H1 (cell line): ENCODE measurements around the gene INF2. TPM values are rescaled to one million over a fixed set of nuclear protein-coding genes. Genes with fewer than 3 reads are reported as not detected.

Experiments
- CTCF ChIA-PET: fragments of 300-600 bp; sonication (Branson Sonifier 250); formaldehyde crosslinking; loops from one replicate; lab custom pipeline; 2021; ENCODE audit not compliant: partially characterized antibody; lab: Charles Lee
- POLR2A ChIA-PET: fragments of 300-600 bp; sonication (Branson Sonifier 250); formaldehyde crosslinking; loops from one replicate; lab custom pipeline; 2021; ENCODE audit warnings: inconsistent platforms; ENCODE audit not compliant: partially characterized antibody; lab: Charles Lee
- DNase-seq, 2 experiments: peaks; one replicate each; pipeline versions ENCODE4 v3.0.0 to v3.0.0-alpha.2; 2010 to 2022; ENCODE audit warnings: low spot score in 2 of 2, low read depth in 1 of 2, mixed read lengths in 1 of 2
- FAIRE-seq: peaks from 2 replicates; lab custom pipeline; 2011; peaks lifted over from hg19 to GRCh38; lab: Jason Lieb, UNC
- H2AFZ ChIP-seq: 2 replicates; pipeline ENCODE4 v1.8.1; 2012; ENCODE audit warnings: low read length, inconsistent platforms
- H2AK5ac ChIP-seq: 2 replicates; pipeline ENCODE4 v1.6.1; 2013; ENCODE audit warnings: low read depth, low read length
- H2BK120ac ChIP-seq: replicated peaks from 2 replicates; pipeline ENCODE3; 2013; ENCODE audit warnings: low read depth, low read length, inconsistent platforms
- H2BK12ac ChIP-seq: 2 replicates; pipeline ENCODE4 v1.6.1; 2013; ENCODE audit warnings: low read depth, low read length
- H2BK15ac ChIP-seq: 2 replicates; pipeline ENCODE4 v1.6.1; 2013; ENCODE audit warnings: low read length
- H2BK20ac ChIP-seq: 2 replicates; pipeline ENCODE4 v1.6.1; 2013; ENCODE audit warnings: low read length
- H2BK5ac ChIP-seq: 2 replicates; pipeline ENCODE4 v1.6.1; 2013; ENCODE audit warnings: low read depth, low read length
- H3K14ac ChIP-seq: 2 replicates; pipeline ENCODE4 v1.6.1; 2013; ENCODE audit warnings: inconsistent platforms; ENCODE audit not compliant: insufficient read length
- H3K18ac ChIP-seq: 2 replicates; pipeline ENCODE4 v1.6.1; 2013; ENCODE audit warnings: low read length; ENCODE audit errors: extremely low read depth
- H3K23ac ChIP-seq: 2 replicates; pipeline ENCODE4 v1.6.1; 2013; ENCODE audit warnings: inconsistent platforms; ENCODE audit not compliant: insufficient read length
- H3K23me2 ChIP-seq: 2 replicates; pipeline ENCODE4 v1.6.1; 2013; ENCODE audit warnings: low read depth, low read length
- H3K27ac ChIP-seq: 2 replicates; pipeline ENCODE4 v1.6.1; 2011; ENCODE audit warnings: low read depth, low read length, inconsistent platforms
- H3K27me3 ChIP-seq, 4 experiments: replicated peaks in 1 of 4; 1 replicate in 1 of 4; 2 replicates in 3 of 4; pipeline versions ENCODE4 v1.6.1 to v1.8.1; 2011 to 2013; ENCODE audit warnings: low read length in 3 of 4, mild to moderate bottlenecking in 3 of 4, inconsistent platforms in 2 of 4, mixed read lengths in 2 of 4, moderate library complexity in 1 of 4; ENCODE audit not compliant: control insufficient read depth in 3 of 4, insufficient read depth in 3 of 4; ENCODE audit errors: extremely low read depth in 1 of 4
- H3K36me3 ChIP-seq, 4 experiments: 2 replicates each; pipeline versions ENCODE4 v1.6.1 to v1.8.1; 2011 to 2013; ENCODE audit warnings: mild to moderate bottlenecking in 4 of 4, low read length in 3 of 4, moderate library complexity in 2 of 4, control low read depth in 1 of 4, inconsistent platforms in 1 of 4; ENCODE audit not compliant: insufficient read depth in 4 of 4, control insufficient read depth in 2 of 4
- H3K4ac ChIP-seq: replicated peaks from 2 replicates; pipeline ENCODE3; 2013; ENCODE audit warnings: low read length, low read depth, mixed read lengths, inconsistent platforms; ENCODE audit not compliant: insufficient read length
- H3K4me1 ChIP-seq, 4 experiments: replicated peaks in 1 of 4; 1 replicate in 1 of 4; 2 replicates in 3 of 4; pipeline versions ENCODE4 v1.6.1 to v1.8.1; 2011 to 2013; ENCODE audit warnings: low read length in 3 of 4, inconsistent platforms in 2 of 4, mixed read lengths in 1 of 4; ENCODE audit not compliant: insufficient read depth in 4 of 4, control insufficient read depth in 3 of 4
- H3K4me2 ChIP-seq, 2 experiments: 2 replicates each; pipeline versions ENCODE4 v1.6.1 to v1.8.1; 2011 to 2013; ENCODE audit warnings: low read depth in 2 of 2, low read length in 2 of 2, control low read depth in 1 of 2, inconsistent platforms in 1 of 2, mild to moderate bottlenecking in 1 of 2; ENCODE audit not compliant: insufficient read depth in 1 of 2
- H3K4me3 ChIP-seq, 4 experiments: fragments of 200-600, 300-600 bp in 1 of 4; sonication (generic), shearing (Covaris generic), sonication (Bioruptor Twin) in 1 of 4; 2 replicates each; pipeline versions ENCODE4 v1.5.1 to v1.8.1; 2011 to 2016; ENCODE audit warnings: low read length in 4 of 4, low read depth in 3 of 4, control low read depth in 2 of 4, inconsistent platforms in 2 of 4, mild to moderate bottlenecking in 2 of 4, mixed read lengths in 1 of 4, moderate library complexity in 1 of 4; ENCODE audit not compliant: insufficient read depth in 2 of 4; ENCODE audit errors: extremely low read depth in 1 of 4
- H3K56ac ChIP-seq: replicated peaks from 2 replicates; pipeline ENCODE3; 2013; ENCODE audit warnings: low read depth, mild to moderate bottlenecking, mixed read lengths, low read length, inconsistent platforms; ENCODE audit not compliant: insufficient read length
- H3K79me1 ChIP-seq: 2 replicates; pipeline ENCODE4 v1.6.1; 2013; ENCODE audit warnings: low read depth, low read length, control low read depth
- H3K79me2 ChIP-seq, 2 experiments: 2 replicates each; pipeline versions ENCODE4 v1.6.1 to v1.8.1; 2012 to 2013; ENCODE audit warnings: low read length in 2 of 2, mild to moderate bottlenecking in 2 of 2, inconsistent platforms in 1 of 2; ENCODE audit not compliant: insufficient read depth in 2 of 2, control insufficient read depth in 1 of 2
- H3K9ac ChIP-seq, 4 experiments: replicated peaks in 1 of 4; 1 replicate in 1 of 4; 2 replicates in 3 of 4; pipeline versions ENCODE4 v1.6.1 to v1.8.1; 2011 to 2013; ENCODE audit warnings: low read depth in 3 of 4, low read length in 3 of 4, control low read depth in 2 of 4, mild to moderate bottlenecking in 2 of 4, moderate library complexity in 2 of 4, inconsistent platforms in 1 of 4; ENCODE audit errors: extremely low read depth in 1 of 4
- H3K9me3 ChIP-seq, 2 experiments: 2 replicates each; pipeline versions ENCODE4 v1.6.1 to v1.8.1; 2012 to 2013; ENCODE audit warnings: mild to moderate bottlenecking in 2 of 2, moderate library complexity in 2 of 2, control low read depth in 1 of 2, inconsistent platforms in 1 of 2, low read depth in 1 of 2, low read length in 1 of 2, mixed read lengths in 1 of 2; ENCODE audit not compliant: insufficient read depth in 2 of 2
- H4K20me1 ChIP-seq, 2 experiments: replicated peaks in 1 of 2; 2 replicates each; pipeline versions ENCODE3 to v1.8.1; 2011 to 2013; ENCODE audit warnings: inconsistent platforms in 2 of 2, low read length in 2 of 2, mild to moderate bottlenecking in 1 of 2; ENCODE audit not compliant: insufficient read depth in 2 of 2, control insufficient read depth in 1 of 2
- H4K5ac ChIP-seq: 2 replicates; pipeline ENCODE4 v1.6.1; 2013; ENCODE audit warnings: low read length, low read depth, mixed read lengths, inconsistent platforms; ENCODE audit not compliant: insufficient read length
- H4K8ac ChIP-seq: 2 replicates; pipeline ENCODE4 v1.8.0; 2013; ENCODE audit warnings: mild to moderate bottlenecking, moderate library complexity, low read length, inconsistent platforms; ENCODE audit not compliant: insufficient read depth; ENCODE audit errors: extremely low read depth
- H4K91ac ChIP-seq: replicated peaks from 2 replicates; pipeline ENCODE3; 2013; ENCODE audit warnings: low read length, mixed read lengths, inconsistent platforms; ENCODE audit not compliant: insufficient read length
- BCL11A ChIP-seq, 2 experiments: IDR thresholded peaks; one replicate each; pipeline ENCODE4 v1.6.1; 2011; ENCODE audit warnings: low read depth in 2 of 2, low read length in 2 of 2, mild to moderate bottlenecking in 2 of 2
- FOSL1 ChIP-seq: IDR thresholded peaks from 2 replicates; pipeline ENCODE4 v1.6.1; 2011; ENCODE audit warnings: mild to moderate bottlenecking, low read depth, low read length, moderate library complexity; ENCODE audit not compliant: insufficient read depth
- GABPA ChIP-seq: IDR thresholded peaks from 2 replicates; pipeline ENCODE4 v1.6.1; 2011; ENCODE audit warnings: mild to moderate bottlenecking, low read length, moderate library complexity, borderline replicate concordance; ENCODE audit not compliant: insufficient read depth
- JUN ChIP-seq: IDR thresholded peaks from 2 replicates; pipeline ENCODE4 v1.6.1; 2011; ENCODE audit warnings: low read depth, mild to moderate bottlenecking, improper control_type of control experiment, low read length
- MAFK ChIP-seq: IDR thresholded peaks from 2 replicates; pipeline ENCODE4 v1.6.1; 2012; ENCODE audit warnings: low read depth, mild to moderate bottlenecking, improper control_type of control experiment, low read length
- NRF1 ChIP-seq: IDR thresholded peaks from 2 replicates; pipeline ENCODE4 v1.6.1; 2011; ENCODE audit warnings: mild to moderate bottlenecking, low read depth, low read length, improper control_type of control experiment
- PHF8 ChIP-seq: fragments of 200-600 bp; sonication (generic); conservative IDR thresholded peaks from 2 replicates; pipeline ENCODE4 v1.7.1; 2012; ENCODE audit warnings: low read depth, mild to moderate bottlenecking, inconsistent platforms, low read length, moderate library complexity
- RNF2 ChIP-seq: fragments of 200-900, 300-1000 bp; sonication (generic); IDR thresholded peaks from 2 replicates; pipeline ENCODE4 v1.7.1; 2016; ENCODE audit warnings: borderline replicate concordance, low read depth, mild to moderate bottlenecking, antibody characterized with exemption, low read length; ENCODE audit not compliant: poor library complexity, severe bottlenecking; ENCODE audit errors: missing control alignments
- SAP30 ChIP-seq: fragments of 300-600 bp; sonication (generic); IDR thresholded peaks from 2 replicates; pipeline ENCODE4 v1.7.1; 2012; ENCODE audit warnings: low read length, moderate library complexity, mild to moderate bottlenecking, inconsistent platforms; ENCODE audit not compliant: insufficient read depth, insufficient replicate concordance
- TAF1 ChIP-seq: IDR thresholded peaks from 2 replicates; pipeline ENCODE4 v1.6.1; 2011; ENCODE audit warnings: mild to moderate bottlenecking, low read depth, low read length
- WGBS, 2 experiments: shearing (Covaris generic) in 1 of 2; methylation state at CpG; one replicate each; pipeline versions ENCODE4 v1.1.6 to v1.1.7; 2013 to 2015; ENCODE audit warnings: low lambda C conversion rate in 2 of 2, mixed read lengths in 2 of 2, inconsistent platforms in 1 of 2, low coverage in 1 of 2, missing lambda C conversion rate in 1 of 2; ENCODE audit not compliant: insufficient replicate concordance in 2 of 2, insufficient coverage in 1 of 2, insufficient read length in 1 of 2; ENCODE audit errors: extremely low coverage in 1 of 2, missing lambda C conversion rate in 1 of 2; 5-methylcytosine and 5-hydroxymethylcytosine counted together
- polyA plus RNA-seq, 7 experiments: library from polyadenylated mRNA; depleted of rRNA in 3 of 7; stranded (reverse) in 5 of 7; unstranded in 2 of 7; fragments of >200 nt in 5 of 7; fragments of 200-250 nt in 2 of 7; gene quantifications; 1 replicate in 5 of 7; 2 replicates in 1 of 7; 4 replicates in 1 of 7; pipeline versions ENCODE4 v1.2.1 to v1.2.3, GENCODE V29; 2011 to 2013; ENCODE audit warnings: missing spikeins in 2 of 7, mixed read lengths in 2 of 7
- total RNA-seq: library from RNA; stranded (reverse); fragmentation: NEBNext Ultra II Directional; extraction: Animal tissue kit (Norgen Biotek cat#: 25700); gene quantifications from 2 replicates; pipeline ENCODE4 v1.2.1, GENCODE V29; 2021
- TF ChIP-seq, protein P1 (sequence below): IDR thresholded peaks from 2 replicates; pipeline ENCODE4 v1.6.1; 2012; ENCODE audit warnings: inconsistent platforms

INF2 gene
- total and polyA plus RNA-seq, 2 of the 8 experiments (the other 6 are each of a cell fraction or from before 2014, with no cell fraction given) = 29.1 to 59.5 TPM

- no peak overlapping the region for H4K8ac ChIP-seq
- no peak overlapping the region for H3K23ac ChIP-seq
- H3K4ac ChIP-seq = no peak overlapping the region
- H2AK5ac ChIP-seq = no peak overlapping the region
- no peak overlapping the region for H2AFZ ChIP-seq
- POLR2A ChIA-PET = interaction anchor here (0.8 to 1.7 kb wide), 3 partner anchors 9 to 31 kb away, joined by 3 to 4 read pairs (median 4); no protein-coding TSS in a partner anchor
- no peak for TF ChIP-seq SAP30
- no peak for TF ChIP-seq GABPA
- no peak for TF ChIP-seq TAF1
- no peak for TF ChIP-seq FOSL1
- no peak for TF ChIP-seq MAFK
- no peak for TF ChIP-seq NRF1
- TF ChIP-seq, protein P1, sequence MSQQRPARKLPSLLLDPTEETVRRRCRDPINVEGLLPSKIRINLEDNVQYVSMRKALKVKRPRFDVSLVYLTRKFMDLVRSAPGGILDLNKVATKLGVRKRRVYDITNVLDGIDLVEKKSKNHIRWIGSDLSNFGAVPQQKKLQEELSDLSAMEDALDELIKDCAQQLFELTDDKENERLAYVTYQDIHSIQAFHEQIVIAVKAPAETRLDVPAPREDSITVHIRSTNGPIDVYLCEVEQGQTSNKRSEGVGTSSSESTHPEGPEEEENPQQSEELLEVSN = no peak
- TF ChIP-seq JUN = no peak
- no peak for TF ChIP-seq BCL11A (IDR thresholded peaks at IDR 0.05; ENCODE audit: low read depth in 2 of 2, low read length in 2 of 2)
- TF ChIP-seq PHF8 = no peak
- no peak for TF ChIP-seq RNF2
- TF ChIP-seq, all 59 proteins: peak for 0
- H2BK5ac ChIP-seq = no peak overlapping the region
- H2BK120ac ChIP-seq = no peak overlapping the region
- H3K56ac ChIP-seq = no peak overlapping the region
- no peaks in the 10 kb centered on the region for H3K9me3 ChIP-seq
- H3K27ac ChIP-seq = no peak overlapping the region
- H3K4me1 ChIP-seq = peaks cover 0 to 7% (median 2%) of the 10 kb centered on the region in 4 experiments; a peak in 3 of 7 replicates
- 88% methylated on average over 11 of the region's 11 CpGs; no CpG with 5 or more reads in 1 of the 2 experiments for WGBS, 2 experiments
- peaks cover 3% of the 10 kb centered on the region; the same call in 1 of the 2 replicates for H3K23me2 ChIP-seq
- no peak overlapping the region for H3K18ac ChIP-seq
- FAIRE-seq (no peak), DNase-seq (no peak)
- no peak overlapping the region for H4K5ac ChIP-seq
- H4K91ac ChIP-seq = no peak overlapping the region
- H3K14ac ChIP-seq = no peak overlapping the region
- H2BK12ac ChIP-seq = no peak overlapping the region
- H3K9ac ChIP-seq = no peak overlapping the region
- H2BK20ac ChIP-seq = no peak overlapping the region
- CTCF ChIA-PET = interaction anchor here (1.8 kb wide), 1 partner anchor 12 kb away, joined by 4 read pairs; no protein-coding TSS in a partner anchor
- H3K79me1 ChIP-seq = no peaks in the 10 kb centered on the region
- no peak overlapping the region for H3K4me3 ChIP-seq
- H2BK15ac ChIP-seq = no peak overlapping the region
- no peaks in the 10 kb centered on the region; a peak in 1 of 7 replicates for H3K27me3 ChIP-seq
- H3K4me2 ChIP-seq = no peak overlapping the region
- no peaks in the 10 kb centered on the region for H3K79me2 ChIP-seq
- peaks cover 0 to 18% (median under 1%) of the 10 kb centered on the region in 4 experiments; a peak in 2 of 8 replicates for H3K36me3 ChIP-seq
- peaks cover 0 to 4% of the 10 kb centered on the region in 2 experiments for H4K20me1 ChIP-seq
Measured at GRCh38 chr14:104718871-104719270, 29.5 kb downstream of the INF2 start.
